H9 (cell line): ENCODE data around the gene ZHX3. TPM values are rescaled to one million over a fixed set of nuclear protein-coding genes. Genes with fewer than 3 reads are reported as not detected.

ENCODE experiments used
- DNase-seq: peaks from one replicate; pipeline ENCODE4 v3.0.0-alpha.2; 2017
- H2AFZ ChIP-seq: one replicate; pipeline ENCODE4 v1.6.1; 2013; ENCODE audit warnings: mild to moderate bottlenecking, low read length, control low read depth, moderate library complexity
- H2AK5ac ChIP-seq: 2 replicates; pipeline ENCODE4 v1.6.1; 2013; ENCODE audit warnings: low read length, control low read depth, mixed read lengths; ENCODE audit not compliant: insufficient read length
- H2BK120ac ChIP-seq: one replicate; pipeline ENCODE4 v1.6.1; 2013; ENCODE audit warnings: low read depth, mild to moderate bottlenecking, low read length, control low read depth, inconsistent platforms; ENCODE audit not compliant: poor library complexity, severe bottlenecking
- H2BK12ac ChIP-seq: 2 replicates; pipeline ENCODE4 v1.6.1; 2013; ENCODE audit warnings: low read length, control low read depth, mixed read lengths, low read depth; ENCODE audit not compliant: insufficient read length
- H2BK15ac ChIP-seq: 2 replicates; pipeline ENCODE4 v1.6.1; 2013; ENCODE audit warnings: low read depth, low read length, control low read depth
- H2BK20ac ChIP-seq: one replicate; pipeline ENCODE4 v1.6.1; 2013; ENCODE audit warnings: low read depth, mild to moderate bottlenecking, low read length, control low read depth, inconsistent platforms; ENCODE audit not compliant: poor library complexity, severe bottlenecking
- H2BK5ac ChIP-seq: 2 replicates; pipeline ENCODE4 v1.6.1; 2013; ENCODE audit warnings: low read length, control low read depth, mixed read lengths; ENCODE audit not compliant: insufficient read length
- H3K14ac ChIP-seq: 2 replicates; pipeline ENCODE4 v1.6.1; 2013; ENCODE audit warnings: low read length, control low read depth; ENCODE audit not compliant: insufficient read depth
- H3K18ac ChIP-seq: 2 replicates; pipeline ENCODE4 v1.6.1; 2013; ENCODE audit warnings: low read depth, mild to moderate bottlenecking, mixed read lengths, low read length, control low read depth; ENCODE audit not compliant: insufficient read length
- H3K23ac ChIP-seq: 2 replicates; pipeline ENCODE4 v1.6.1; 2013; ENCODE audit warnings: low read length, control low read depth, mixed read lengths, low read depth; ENCODE audit not compliant: insufficient read length
- H3K23me2 ChIP-seq: 2 replicates; pipeline ENCODE4 v1.6.1; 2013; ENCODE audit warnings: low read depth, mild to moderate bottlenecking, mixed read lengths, low read length, control low read depth; ENCODE audit not compliant: insufficient read length, poor library complexity, severe bottlenecking
- H3K27ac ChIP-seq: 2 replicates; pipeline ENCODE4 v1.5.1; 2013; ENCODE audit warnings: low read length, control low read depth, mixed read lengths, low read depth; ENCODE audit not compliant: insufficient read length
- H3K27me3 ChIP-seq: 2 replicates; pipeline ENCODE4 v1.6.1; 2013; ENCODE audit warnings: low read length, control low read depth, inconsistent platforms; ENCODE audit not compliant: insufficient read depth
- H3K4ac ChIP-seq: 2 replicates; pipeline ENCODE4 v1.6.1; 2013; ENCODE audit warnings: low read depth, mild to moderate bottlenecking, control low read depth, inconsistent platforms, low read length, moderate library complexity
- H3K4me1 ChIP-seq: 2 replicates; pipeline ENCODE4 v1.6.1; 2013; ENCODE audit warnings: low read length, control low read depth, inconsistent platforms; ENCODE audit not compliant: insufficient read depth
- H3K4me2 ChIP-seq: 2 replicates; pipeline ENCODE4 v1.6.1; 2013; ENCODE audit warnings: low read length, control low read depth, mixed read lengths; ENCODE audit not compliant: insufficient read length, insufficient read depth
- H3K56ac ChIP-seq: 2 replicates; pipeline ENCODE4 v1.6.1; 2013; ENCODE audit warnings: low read depth, mild to moderate bottlenecking, mixed read lengths, low read length, control low read depth; ENCODE audit not compliant: insufficient read length
- H3K79me1 ChIP-seq: 2 replicates; pipeline ENCODE4 v1.6.1; 2013; ENCODE audit warnings: low read depth, mild to moderate bottlenecking, moderate library complexity, low read length, control low read depth, inconsistent platforms; ENCODE audit not compliant: insufficient read depth, poor library complexity, severe bottlenecking
- H3K79me2 ChIP-seq: 2 replicates; pipeline ENCODE4 v1.6.1; 2013; ENCODE audit warnings: low read length, control low read depth, inconsistent platforms; ENCODE audit not compliant: insufficient read depth
- H3K9ac ChIP-seq: 2 replicates; pipeline ENCODE4 v1.6.1; 2013; ENCODE audit warnings: low read length, control low read depth, mixed read lengths; ENCODE audit not compliant: insufficient read length; ENCODE audit errors: extremely low read depth
- H3K9me3 ChIP-seq: one replicate; pipeline ENCODE4 v1.6.1; 2013; ENCODE audit warnings: low read depth, low read length, inconsistent platforms; ENCODE audit not compliant: control insufficient read depth
- H3T11ph ChIP-seq: one replicate; pipeline ENCODE4 v1.6.1; 2013; ENCODE audit warnings: mild to moderate bottlenecking, low read length, control low read depth, inconsistent platforms
- H4K20me1 ChIP-seq: one replicate; pipeline ENCODE4 v1.6.1; 2013; ENCODE audit not compliant: control insufficient read depth, insufficient read length, insufficient read depth
- H4K5ac ChIP-seq: 2 replicates; pipeline ENCODE4 v1.6.1; 2013; ENCODE audit warnings: low read depth, mild to moderate bottlenecking, mixed read lengths, low read length, control low read depth; ENCODE audit not compliant: insufficient read length
- H4K8ac ChIP-seq: replicated peaks from 2 replicates; pipeline ENCODE4 v1.6.1; 2013; ENCODE audit warnings: low read length, control low read depth, mixed read lengths, low read depth; ENCODE audit not compliant: insufficient read length
- H4K91ac ChIP-seq: 2 replicates; pipeline ENCODE4 v1.6.1; 2013; ENCODE audit warnings: low read depth, mild to moderate bottlenecking, moderate library complexity, mixed read lengths, low read length, control low read depth; ENCODE audit not compliant: insufficient read length
- H3K27ac Mint-ChIP-seq, 3 experiments: 2 replicates in 2 of 3; 3 replicates in 1 of 3; pipeline ENCODE4 v1.8.0; 2020 to 2021; ENCODE audit warnings: mixed read lengths in 3 of 3, mild to moderate bottlenecking in 1 of 3, moderate library complexity in 1 of 3
- H3K27me3 Mint-ChIP-seq: 2 replicates; pipeline ENCODE4 v1.8.0; 2021; ENCODE audit warnings: low read depth, mild to moderate bottlenecking, moderate library complexity, mixed read lengths
- H3K36me3 Mint-ChIP-seq, 3 experiments: 2 replicates in 2 of 3; 3 replicates in 1 of 3; pipeline ENCODE4 v1.8.0; 2020 to 2021; ENCODE audit warnings: low read depth in 3 of 3, mixed read lengths in 3 of 3; ENCODE audit not compliant: insufficient read depth in 1 of 3
- H3K4me1 Mint-ChIP-seq, 2 experiments: 2 replicates each; pipeline ENCODE4 v1.8.0; 2020; ENCODE audit warnings: mixed read lengths in 2 of 2
- H3K4me3 Mint-ChIP-seq, 2 experiments: 2 replicates in 1 of 2; 3 replicates in 1 of 2; pipeline ENCODE4 v1.8.0; 2020 to 2021; ENCODE audit warnings: mild to moderate bottlenecking in 2 of 2, mixed read lengths in 2 of 2, moderate library complexity in 1 of 2
- H3K9me3 Mint-ChIP-seq, 2 experiments: 2 replicates in 1 of 2; 3 replicates in 1 of 2; pipeline ENCODE4 v1.8.0; 2020; ENCODE audit warnings: mild to moderate bottlenecking in 2 of 2, mixed read lengths in 2 of 2, moderate library complexity in 1 of 2
- CTCF ChIP-seq: fragments of 200-600 bp; sonication (generic); conservative IDR thresholded peaks from 3 replicates; pipeline ENCODE4 v1.8.0; 2021; ENCODE audit warnings: antibody characterized with exemption, mild to moderate bottlenecking
- WGBS: extraction: QIAGEN DNeasy Blood & Tissue Kit; methylation state at CpG from one replicate; pipeline ENCODE4 v1.1.7; 2013; ENCODE audit warnings: missing lambda C conversion rate, low lambda C conversion rate, mixed read lengths; ENCODE audit not compliant: insufficient read length; ENCODE audit errors: extremely low coverage; 5-methylcytosine and 5-hydroxymethylcytosine counted together
- total RNA-seq: library from RNA; stranded (reverse); gene quantifications from 2 replicates; pipeline ENCODE4 v1.2.1, GENCODE V29; 2021

The ZHX3 gene
- total RNA-seq, 1 experiment from 2014 or later: 4.4 TPM

GRCh38 chr20:41255655-41256054 is 61.9 kb downstream of the ZHX3 start:
- H3K79me2 ChIP-seq: no peaks in the 10 kb centered on the region
- no peaks in the 10 kb centered on the region; the same call in none of the 2 replicates for H3K27me3 Mint-ChIP-seq
- no peak overlapping the region for H3K4me2 ChIP-seq
- no peak overlapping the region for H3K18ac ChIP-seq
- no peak overlapping the region for H4K5ac ChIP-seq
- H2BK5ac ChIP-seq: no peak overlapping the region
- no CpG with 5 or more reads among the region's 1 CpG for WGBS
- H2AK5ac ChIP-seq: no peak overlapping the region
- H3K79me1 ChIP-seq: no peaks in the 10 kb centered on the region
- no peak overlapping the region for H3K14ac ChIP-seq
- no peak overlapping the region for H2BK15ac ChIP-seq
- no peak overlapping the region for H3K4ac ChIP-seq
- H4K8ac ChIP-seq: no peak overlapping the region
- no peak overlapping the region for H2AFZ ChIP-seq
- no peaks in the 10 kb centered on the region for H3K9me3 Mint-ChIP-seq
- H4K20me1 ChIP-seq: no peaks in the 10 kb centered on the region
- no peak for DNase-seq
- no peak overlapping the region for H2BK20ac ChIP-seq
- no peak overlapping the region for H2BK120ac ChIP-seq
- TF ChIP-seq CTCF: no peak
- H3K27ac Mint-ChIP-seq: no peak overlapping the region
- no peak overlapping the region for H4K91ac ChIP-seq
- no peak overlapping the region for H3K27ac ChIP-seq
- H3K36me3 Mint-ChIP-seq: no peaks in the 10 kb centered on the region
- H3K9me3 ChIP-seq: no peaks in the 10 kb centered on the region
- H3K4me1 ChIP-seq: no peaks in the 10 kb centered on the region
- no peak overlapping the region for H2BK12ac ChIP-seq
- H3K56ac ChIP-seq: no peak overlapping the region
- H3K4me3 Mint-ChIP-seq: no peak overlapping the region
- H3K4me1 Mint-ChIP-seq: no peaks in the 10 kb centered on the region
- no peak overlapping the region for H3K23ac ChIP-seq
- H3K27me3 ChIP-seq: no peaks in the 10 kb centered on the region
- no peak overlapping the region for H3T11ph ChIP-seq
- H3K23me2 ChIP-seq: no peaks in the 10 kb centered on the region
- no peak overlapping the region for H3K9ac ChIP-seq
